T47D (cell line): ENCODE measurements around the gene PLEKHF1.
A peak's percentile ranks its signal among the peaks of the same experiment; 100 is the strongest.
"Not testable (repeated sequence)": the region's sequence is repeated elsewhere in the genome, so short reads cannot be mapped to it uniquely, and the experiment has no call there.

Experiments used
- DNase-seq, 2 experiments: peaks; one replicate each; pipeline versions ENCODE4 v3.0.0 to v3.0.0-alpha.2; 2011 to 2012; ENCODE audit warnings: low read depth in 1 of 2, low spot score in 1 of 2
- JUND ChIP-seq: IDR thresholded peaks from 2 replicates; pipeline ENCODE4 v1.6.1; 2012; ENCODE audit warnings: low read depth
- in situ Hi-C: cut with HindIII; loops from 2 replicates; pipeline ENCODE4 v1.10.0; 2016; ENCODE audit warnings: low sequenced_read_pairs, low pct_unique_long_range_greater_than_20kb

The PLEKHF1 gene

GRCh38 chr19:29708554-29709439 lies 43.5 kb downstream of the PLEKHF1 start:
- DNase-seq, result no peak
- no peak for TF ChIP-seq JUND
- in situ Hi-C loops, result no loop called here

- DNase-seq, in situ Hi-C loops: not testable (repeated sequence)
Observed at GRCh38 chr19:29709440-29709798, 44.2 kb downstream of the PLEKHF1 start.

GRCh38 chr19:29711584-29712132 lies 46.4 kb downstream of the PLEKHF1 start:
- DNase-seq, result no peak
- in situ Hi-C loops, result no loop called here
- TF ChIP-seq JUND, result no peak

- DNase-seq, result no peak
- TF ChIP-seq JUND, result no peak
- in situ Hi-C loops, result no loop called here
Observed at GRCh38 chr19:29712744-29713516, 47.7 kb downstream of the PLEKHF1 start.

- no peak for DNase-seq
- in situ Hi-C loops, result no loop called here
- TF ChIP-seq JUND, result no peak
Observed at GRCh38 chr19:29714371-29714952, 49.2 kb downstream of the PLEKHF1 start.

- no peak for TF ChIP-seq JUND
- DNase-seq, result peak; percentile 23 to 35
- in situ Hi-C loops, result no loop called here
Observed at GRCh38 chr19:29714953-29715700, 49.9 kb downstream of the PLEKHF1 start, which contains the start of gene C19orf12. TSS of gene C19orf12 (minus strand) at chr19:29715261. CDS start at chr19:29708413, 6,848 bp downstream.

- TF ChIP-seq JUND, result no peak
- in situ Hi-C loops, result no loop called here
- no peak for DNase-seq
Observed at GRCh38 chr19:29715701-29716581, 50.7 kb downstream of the PLEKHF1 start.

DNA sequence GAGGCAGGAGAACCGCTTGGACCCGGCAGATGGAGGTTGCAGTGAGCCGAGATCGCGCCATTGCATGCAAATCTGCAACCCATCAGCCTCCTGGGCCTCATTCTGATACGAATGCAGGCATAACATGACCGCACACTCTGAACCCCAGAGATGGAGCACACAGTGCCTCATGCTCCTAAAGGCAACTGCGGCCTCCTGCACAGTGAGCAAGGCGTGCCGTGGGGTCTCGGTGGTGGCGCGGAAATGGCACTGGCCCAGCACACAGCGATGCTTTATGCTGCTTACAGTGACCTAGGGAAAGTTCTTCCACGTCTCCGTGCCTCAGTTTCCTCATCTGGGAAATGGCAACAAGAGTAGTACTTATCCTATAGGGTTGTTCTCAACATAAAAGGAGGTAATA lies 51.8 kb downstream of the PLEKHF1 start:
- in situ Hi-C loops, result no loop called here
- TF ChIP-seq JUND, result no peak
- no peak for DNase-seq

DNA sequence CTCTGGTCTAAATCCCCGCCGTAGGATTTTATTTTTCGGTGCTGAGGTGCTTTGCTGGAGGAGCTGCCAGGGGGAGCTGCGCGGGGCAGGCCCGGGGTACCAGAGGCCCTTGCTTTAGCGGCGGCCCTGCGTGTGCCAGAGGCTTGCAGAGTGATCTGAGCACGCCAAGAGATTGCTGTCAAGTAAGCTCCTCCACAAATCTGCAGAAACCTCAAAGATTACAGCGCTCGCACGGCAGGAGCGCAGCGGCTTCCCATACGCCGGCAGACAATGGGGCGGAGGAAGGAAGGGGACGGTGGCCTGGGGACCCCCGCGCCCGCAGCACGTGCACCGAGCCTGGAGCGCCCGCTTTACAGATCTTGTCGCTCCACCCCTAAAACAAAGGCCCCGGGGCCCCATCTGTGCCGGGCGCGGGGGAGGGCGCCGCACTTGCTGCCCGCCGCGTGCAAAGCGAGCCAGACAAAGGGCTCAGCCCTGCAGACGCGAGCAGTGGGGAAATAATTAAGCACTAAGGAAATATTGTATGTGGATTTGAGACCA lies 58.9 kb downstream of the PLEKHF1 start:
- DNase-seq, result no peak
- in situ Hi-C loops, result no loop called here
- TF ChIP-seq JUND, result no peak

DNA sequence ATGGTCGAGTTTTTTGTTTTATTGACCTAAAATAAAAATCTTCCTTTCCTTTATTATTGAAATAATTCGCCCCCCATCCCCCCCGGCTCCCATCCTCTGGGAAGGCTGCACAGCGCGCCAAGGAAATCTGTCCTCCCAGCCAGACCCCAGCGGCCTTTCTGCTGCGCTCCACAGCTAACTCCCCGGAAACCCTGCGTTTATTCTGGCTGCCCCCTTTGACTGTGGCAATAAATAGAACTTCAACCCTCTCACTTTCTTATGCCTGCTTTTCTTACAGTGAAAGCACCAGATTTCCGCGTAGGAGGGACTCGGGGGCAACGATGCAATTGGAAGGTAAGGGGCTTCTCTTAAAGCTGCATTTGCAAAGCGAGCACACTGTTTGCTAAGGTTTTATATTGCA lies 59.5 kb downstream of the PLEKHF1 start:
- TF ChIP-seq JUND, result no peak
- no peak for DNase-seq
- in situ Hi-C loops, result no loop called here
